ENCODE data around the gene COL15A1. TPM values are rescaled to one million over a fixed set of nuclear protein-coding genes. Genes with fewer than 3 reads are reported as not detected.

COL15A1 gene
- total RNA-seq, 6 experiments from 2014 or later, result 0.20 to 0.50 (median 0.32) TPM

- Mint-ChIP-seq H3K36me3 (ENCODE audit: low read depth) (peaks cover 6% of the 10 kb centered on the region; the same call in 1 of the 2 replicates), H3K4me3 (no peak overlapping the region), H3K27me3 (ENCODE audit: insufficient read depth) (peaks cover 8% of the 10 kb centered on the region), H3K9me3 (peaks cover 8% of the 10 kb centered on the region), H3K27ac (no peak overlapping the region), H3K4me1 (ENCODE audit: low read depth) (peaks cover 19% of the 10 kb centered on the region)
- DNase-seq, result no peak
- no peak for TF ChIP-seq CTCF (IDR thresholded peaks at IDR 0.05)
These were observed 143.8 kb downstream of the COL15A1 start for GRCh38 chr9:99087462-99087861.

GRCh38 chr9:99090336-99091130 lies 146.8 kb downstream of the COL15A1 start:
- peaks cover 19% of the 10 kb centered on the region for H3K4me1 Mint-ChIP-seq (ENCODE audit: low read depth)
- no peak overlapping the region for H3K27ac Mint-ChIP-seq
- H3K9me3 Mint-ChIP-seq, result peaks cover 8% of the 10 kb centered on the region
- peaks cover 6% of the 10 kb centered on the region; the same call in 1 of the 2 replicates for H3K36me3 Mint-ChIP-seq (ENCODE audit: low read depth)
- no peak for DNase-seq
- peaks cover 6% of the 10 kb centered on the region for H3K27me3 Mint-ChIP-seq (ENCODE audit: insufficient read depth)
- TF ChIP-seq CTCF (IDR thresholded peaks at IDR 0.05), result no peak
- no peak overlapping the region for H3K4me3 Mint-ChIP-seq

- peaks cover 14% of the 10 kb centered on the region for H3K27me3 Mint-ChIP-seq (ENCODE audit: insufficient read depth)
- TF ChIP-seq CTCF (IDR thresholded peaks at IDR 0.05), result no peak
- H3K27ac Mint-ChIP-seq, result no peak overlapping the region
- H3K4me3 Mint-ChIP-seq, result no peak overlapping the region
- peaks cover 8% of the 10 kb centered on the region for H3K9me3 Mint-ChIP-seq
- H3K36me3 Mint-ChIP-seq (ENCODE audit: low read depth), result peaks cover 6% of the 10 kb centered on the region; the same call in 1 of the 2 replicates
- H3K4me1 Mint-ChIP-seq (ENCODE audit: low read depth), result peaks cover 6% of the 10 kb centered on the region; the same call in 1 of the 2 replicates
- no peak for DNase-seq
These were observed 149.2 kb downstream of the COL15A1 start for GRCh38 chr9:99092643-99093491.

- Mint-ChIP-seq H3K9me3 (peaks cover 11% of the 10 kb centered on the region), H3K4me3 (no peak overlapping the region), H3K27ac (no peak overlapping the region), H3K36me3 (ENCODE audit: low read depth) (peaks cover 6% of the 10 kb centered on the region; the same call in 1 of the 2 replicates), H3K27me3 (ENCODE audit: insufficient read depth) (peaks cover 17% of the 10 kb centered on the region), H3K4me1 (ENCODE audit: low read depth) (peaks cover 6% of the 10 kb centered on the region; the same call in 1 of the 2 replicates)
- TF ChIP-seq CTCF (IDR thresholded peaks at IDR 0.05), result no peak
- no peak for DNase-seq
These were observed 149.7 kb downstream of the COL15A1 start for GRCh38 chr9:99093492-99093791.

- Mint-ChIP-seq H3K27ac (no peak overlapping the region), H3K27me3 (ENCODE audit: insufficient read depth) (peaks cover 19% of the 10 kb centered on the region), H3K4me1 (ENCODE audit: low read depth) (peaks cover 1% of the 10 kb centered on the region; the same call in 1 of the 2 replicates), H3K4me3 (no peak overlapping the region), H3K36me3 (ENCODE audit: low read depth) (peaks cover 5% of the 10 kb centered on the region; the same call in 1 of the 2 replicates), H3K9me3 (peaks cover 4% of the 10 kb centered on the region; the same call in 1 of the 2 replicates)
- no peak for TF ChIP-seq CTCF (IDR thresholded peaks at IDR 0.05)
- DNase-seq, result no peak
These were observed 151.9 kb downstream of the COL15A1 start for GRCh38 chr9:99095565-99095964.
